ENCODE results near the gene PXDN.

Gene PXDN

GRCh38 chr2:1790473-1790872 lies 46.2 kb upstream of the PXDN start:
- DNase-seq (ENCODE audit: low read depth) = no peak
- no peak overlapping the region for H3K4me3 ChIP-seq (ENCODE audit: low read length)
- no peak for TF ChIP-seq CTCF (conservative IDR thresholded peaks at IDR 0.05; ENCODE audit: low read depth, low read length)

- no peak overlapping the region for H3K4me3 ChIP-seq (ENCODE audit: low read length)
- TF ChIP-seq CTCF (conservative IDR thresholded peaks at IDR 0.05; ENCODE audit: low read depth, low read length) = peak; percentile 6
- no peak for DNase-seq (ENCODE audit: low read depth)
Measured at GRCh38 chr2:1789610-1790009, 45.3 kb upstream of the PXDN start.

- H3K4me3 ChIP-seq (ENCODE audit: low read length) = no peak overlapping the region
- DNase-seq (ENCODE audit: low read depth) = no peak
- TF ChIP-seq CTCF (conservative IDR thresholded peaks at IDR 0.05; ENCODE audit: low read depth, low read length) = no peak
Measured at GRCh38 chr2:1788478-1788959, 44.2 kb upstream of the PXDN start.

- H3K4me3 ChIP-seq (ENCODE audit: low read length) = no peak overlapping the region
- DNase-seq (ENCODE audit: low read depth) = no peak
- TF ChIP-seq CTCF (conservative IDR thresholded peaks at IDR 0.05; ENCODE audit: low read depth, low read length) = no peak
Measured at GRCh38 chr2:1787755-1788477, 43.6 kb upstream of the PXDN start.

DNA sequence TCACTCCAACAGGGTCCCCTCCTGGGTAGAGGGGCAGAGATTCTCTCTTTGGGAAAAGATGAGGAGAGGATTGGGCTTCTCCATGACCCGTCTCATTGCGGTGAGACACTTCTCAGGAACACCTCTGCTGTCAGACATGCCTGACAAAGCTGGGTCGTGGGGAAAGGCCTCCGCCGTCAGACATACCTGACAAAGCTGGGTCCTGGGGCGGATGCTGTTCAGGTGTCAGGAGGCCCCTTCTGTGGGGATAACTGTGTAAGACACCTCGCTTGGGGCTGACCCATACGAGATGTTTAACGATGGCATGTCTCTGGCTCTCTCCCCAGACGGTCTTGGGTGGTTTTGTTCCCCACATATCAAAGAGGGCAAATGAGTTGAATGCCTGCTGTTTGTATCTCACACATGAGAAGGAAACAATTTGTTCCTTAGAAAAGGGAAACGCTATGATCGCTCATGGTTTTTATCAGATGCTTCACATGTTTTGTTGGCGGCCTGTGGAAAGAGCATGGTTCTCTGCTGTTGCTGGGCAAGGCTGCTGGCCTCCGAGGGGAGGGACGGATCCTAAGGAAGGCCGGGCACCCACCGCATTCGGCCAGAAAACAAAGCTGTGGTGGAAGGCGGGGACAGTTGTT lies 40.8 kb upstream of the PXDN start:
- TF ChIP-seq CTCF (conservative IDR thresholded peaks at IDR 0.05; ENCODE audit: low read depth, low read length) = no peak

DNA sequence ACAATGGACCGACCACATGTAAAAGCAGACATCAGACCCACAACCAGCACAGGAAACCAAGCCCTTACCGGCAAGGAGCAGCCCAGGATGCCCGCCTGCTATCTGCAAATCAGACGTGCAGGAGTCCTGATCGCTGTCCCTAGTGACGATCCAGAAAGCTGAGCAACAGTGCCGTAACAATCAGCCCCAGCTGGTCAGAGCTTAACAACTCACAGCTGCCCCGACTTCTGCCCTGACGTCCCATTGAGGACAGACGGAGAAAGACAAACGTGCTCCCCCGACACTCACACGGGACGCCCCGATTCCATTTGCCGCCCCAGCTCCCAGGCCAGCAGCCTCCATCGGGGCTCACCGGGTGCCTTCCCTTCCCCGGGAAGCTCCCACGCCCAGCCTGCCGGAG lies 39.8 kb upstream of the PXDN start:
- no peak for TF ChIP-seq CTCF (conservative IDR thresholded peaks at IDR 0.05; ENCODE audit: low read depth, low read length)
- DNase-seq (ENCODE audit: low read depth) = no peak
- no peak overlapping the region for H3K4me3 ChIP-seq (ENCODE audit: low read length)

More for the DNA sequence above, 40.8 kb upstream of the PXDN start:
- no peak for DNase-seq (ENCODE audit: low read depth)
- H3K4me3 ChIP-seq (ENCODE audit: low read length) = no peak overlapping the region

DNA sequence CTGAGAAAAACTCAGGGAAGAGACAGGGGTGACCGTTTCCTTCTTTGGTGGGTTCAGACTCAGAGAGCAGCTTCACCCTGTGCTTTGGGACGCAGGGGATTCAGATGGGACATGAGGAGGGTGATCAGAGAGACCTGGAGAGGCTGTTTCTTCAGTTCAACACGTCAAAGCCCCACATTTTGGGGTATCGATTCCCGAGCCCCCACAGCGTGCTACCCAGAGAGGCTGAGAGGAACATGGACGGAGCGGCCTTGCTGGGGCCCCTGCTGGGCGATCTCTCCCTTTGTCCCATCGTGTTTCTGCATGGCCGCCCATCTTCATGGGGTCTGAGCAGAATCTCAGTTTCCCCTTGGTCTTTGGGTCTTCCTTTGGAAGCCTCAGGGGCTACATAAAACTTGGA lies 38.2 kb upstream of the PXDN start:
- no peak for TF ChIP-seq CTCF (conservative IDR thresholded peaks at IDR 0.05; ENCODE audit: low read depth, low read length)

More for the DNA sequence above, 38.2 kb upstream of the PXDN start:
- no peak overlapping the region for H3K4me3 ChIP-seq (ENCODE audit: low read length)
- no peak for DNase-seq (ENCODE audit: low read depth)
